Prostate gland (tissue), 2 donors: ENCODE results near the gene SLCO4A1. TPM values are rescaled to one million over a fixed set of nuclear protein-coding genes. Genes with fewer than 3 reads are reported as not detected.

Source experiments
- DNase-seq: peaks from one replicate; pipeline ENCODE4 v3.0.0-alpha.2; 2019; ENCODE audit warnings: low spot score
- H3K27ac ChIP-seq, 2 donors: fragments of 200-600 bp; sonication (generic); 2 replicates each; pipeline ENCODE4 v1.5.1; 2017 to 2019
- H3K27me3 ChIP-seq: fragments of 200-600 bp; sonication (generic); replicated peaks from 2 replicates; pipeline ENCODE4 v1.5.1; 2019; ENCODE audit not compliant: insufficient read depth
- H3K36me3 ChIP-seq, 2 donors: fragments of 200-600 bp; sonication (generic); 1 replicate in 1 of 2; 2 replicates in 1 of 2; pipeline versions ENCODE4 v1.5.1 to v1.8.1; 2017 to 2019
- H3K4me1 ChIP-seq: fragments of 200-600 bp; sonication (generic); replicated peaks from 2 replicates; pipeline ENCODE4 v1.5.1; 2019
- H3K4me3 ChIP-seq, 2 donors: fragments of 200-600 bp; sonication (generic); 2 replicates each; pipeline ENCODE4 v1.5.1; 2017 to 2019
- H3K9me3 ChIP-seq: fragments of 200-600 bp; sonication (generic); 2 replicates; pipeline ENCODE4 v1.5.1; 2017
- CTCF ChIP-seq, 4 experiments: fragments of 200-600 bp in 2 of 4; fragments of 450-650 bp in 2 of 4; sonication (generic) in 2 of 4; IDR thresholded peaks; 1 replicate in 3 of 4; 2 replicates in 1 of 4; pipeline ENCODE4 v1.5.1; 2016 to 2019; ENCODE audit warnings: antibody characterized with exemption in 4 of 4, mild to moderate bottlenecking in 2 of 4, moderate library complexity in 2 of 4
- POLR2A ChIP-seq: fragments of 450-650 bp; IDR thresholded peaks from one replicate; pipeline ENCODE4 v1.6.1; 2016; ENCODE audit warnings: antibody characterized with exemption, mild to moderate bottlenecking
- POLR2AphosphoS5 ChIP-seq: sonication (generic); formaldehyde crosslinking; IDR thresholded peaks from one replicate; pipeline ENCODE4 v1.6.1; 2017; ENCODE audit warnings: antibody characterized with exemption
- WGBS: methylation state at CpG from one replicate; pipeline ENCODE4 v1.1.5; 2018; 5-methylcytosine and 5-hydroxymethylcytosine counted together
- intact Hi-C: fragments of 100-400 bp; cut with DNase I; formaldehyde crosslinking; loops from one replicate; pipeline ENCODE4 v1.14.2; 2022
- total RNA-seq, 2 donors: library from RNA; depleted of rRNA; stranded (reverse); fragments of >200 nt; gene quantifications; one replicate each; pipeline ENCODE4 v1.1.0, GENCODE V29; 2016

The SLCO4A1 gene
- total RNA-seq, 2 donors from 2014 or later, result 4.5 to 12.3 TPM

- WGBS, result 84% methylated on average over 26 of the region's 34 CpGs
- Histone ChIP-seq H3K4me1 (no peaks in the 10 kb centered on the region), H3K4me3 (no peak overlapping the region), H3K27me3 (peaks cover 9% of the 10 kb centered on the region), H3K9me3 (no peaks in the 10 kb centered on the region), H3K27ac (no peak overlapping the region), H3K36me3 (no peaks in the 10 kb centered on the region)
- TF ChIP-seq POLR2A (no peak), POLR2AphosphoS5 (no peak), CTCF (IDR thresholded peaks at IDR 0.05) (no peak)
- intact Hi-C loops, result no loop called here
- DNase-seq, result no peak
These were observed 42.8 kb upstream of the SLCO4A1 start for GRCh38 chr20:62599216-62600110.

DNA sequence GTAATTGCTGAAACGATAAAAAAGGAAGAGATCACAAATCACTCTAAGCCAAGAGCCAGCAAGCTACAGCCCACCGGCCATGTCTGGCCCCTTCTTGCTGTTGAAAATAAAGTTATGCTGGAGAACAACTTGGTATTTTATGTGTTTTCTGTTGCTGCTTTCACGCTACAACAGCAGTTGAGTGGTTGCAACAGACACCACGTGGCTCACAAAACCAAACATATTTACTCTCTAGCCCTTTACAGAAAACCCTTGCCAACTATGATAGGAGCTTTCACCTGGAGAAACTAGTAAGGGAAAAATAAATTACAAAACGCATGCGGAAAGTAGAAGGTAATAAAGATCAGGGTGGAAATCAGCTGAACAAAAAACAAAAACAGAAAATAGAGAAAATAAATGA lies 41.1 kb upstream of the SLCO4A1 start:
- 64% methylated on average over 6 of the region's 6 CpGs for WGBS
- no peak for DNase-seq
- peaks cover 9% of the 10 kb centered on the region for H3K27me3 ChIP-seq
- intact Hi-C loops, result no loop called here
- H3K4me1 ChIP-seq, result no peaks in the 10 kb centered on the region
- H3K9me3 ChIP-seq, result no peaks in the 10 kb centered on the region
- TF ChIP-seq POLR2A (no peak), CTCF (IDR thresholded peaks at IDR 0.05) (no peak), POLR2AphosphoS5 (no peak)
- no peaks in the 10 kb centered on the region for H3K36me3 ChIP-seq
- H3K4me3 ChIP-seq, result no peak overlapping the region
- no peak overlapping the region for H3K27ac ChIP-seq

- H3K9me3 ChIP-seq, result no peaks in the 10 kb centered on the region
- no peaks in the 10 kb centered on the region for H3K36me3 ChIP-seq
- 20% methylated on average over 3 of the region's 3 CpGs for WGBS
- H3K4me3 ChIP-seq, result no peak overlapping the region
- H3K27me3 ChIP-seq, result peaks cover 4% of the 10 kb centered on the region
- no peak for DNase-seq
- TF ChIP-seq POLR2AphosphoS5 (no peak), POLR2A (no peak), CTCF (IDR thresholded peaks at IDR 0.05) (no peak)
- H3K4me1 ChIP-seq, result peaks cover 4% of the 10 kb centered on the region
- H3K27ac ChIP-seq, result no peak overlapping the region
- intact Hi-C loops, result no loop called here
These were observed 40.6 kb upstream of the SLCO4A1 start for GRCh38 chr20:62601714-62602113.

DNA sequence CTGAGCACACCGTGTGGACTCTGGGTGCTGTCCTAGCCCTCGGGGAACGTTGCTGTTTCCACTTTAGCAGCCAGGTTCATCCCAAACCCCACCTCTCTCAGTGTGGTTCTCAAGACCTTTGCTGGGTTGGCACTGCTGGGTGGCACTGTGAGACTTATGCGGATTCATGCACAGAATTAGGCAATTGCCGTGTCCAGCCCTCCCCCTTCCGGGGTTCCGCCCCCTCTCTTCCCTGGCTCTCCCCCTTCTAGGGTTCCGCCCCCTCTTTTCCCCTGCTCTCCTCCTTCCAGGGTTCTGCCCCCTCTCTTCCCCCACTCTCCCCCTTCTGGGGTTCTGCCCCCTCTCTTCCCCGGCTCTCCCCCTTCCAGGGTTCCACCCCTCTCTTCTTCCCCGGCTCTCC lies 39.8 kb upstream of the SLCO4A1 start:
- Histone ChIP-seq H3K4me3 (no peak overlapping the region), H3K9me3 (no peaks in the 10 kb centered on the region), H3K4me1 (peaks cover 5% of the 10 kb centered on the region), H3K27ac (peak overlapping the region; percentile 3 to 53), H3K27me3 (no peaks in the 10 kb centered on the region), H3K36me3 (no peaks in the 10 kb centered on the region)
- WGBS, result 42% methylated on average over 10 of the region's 10 CpGs
- intact Hi-C loops, result no loop called here
- peak; percentile 44 for DNase-seq
- no peak for TF ChIP-seq POLR2AphosphoS5
- TF ChIP-seq CTCF (IDR thresholded peaks at IDR 0.05), result no peak
- peak; percentile 36 for TF ChIP-seq POLR2A
